ENCODE measurements around the gene P2RX3.

The P2RX3 gene

DNA sequence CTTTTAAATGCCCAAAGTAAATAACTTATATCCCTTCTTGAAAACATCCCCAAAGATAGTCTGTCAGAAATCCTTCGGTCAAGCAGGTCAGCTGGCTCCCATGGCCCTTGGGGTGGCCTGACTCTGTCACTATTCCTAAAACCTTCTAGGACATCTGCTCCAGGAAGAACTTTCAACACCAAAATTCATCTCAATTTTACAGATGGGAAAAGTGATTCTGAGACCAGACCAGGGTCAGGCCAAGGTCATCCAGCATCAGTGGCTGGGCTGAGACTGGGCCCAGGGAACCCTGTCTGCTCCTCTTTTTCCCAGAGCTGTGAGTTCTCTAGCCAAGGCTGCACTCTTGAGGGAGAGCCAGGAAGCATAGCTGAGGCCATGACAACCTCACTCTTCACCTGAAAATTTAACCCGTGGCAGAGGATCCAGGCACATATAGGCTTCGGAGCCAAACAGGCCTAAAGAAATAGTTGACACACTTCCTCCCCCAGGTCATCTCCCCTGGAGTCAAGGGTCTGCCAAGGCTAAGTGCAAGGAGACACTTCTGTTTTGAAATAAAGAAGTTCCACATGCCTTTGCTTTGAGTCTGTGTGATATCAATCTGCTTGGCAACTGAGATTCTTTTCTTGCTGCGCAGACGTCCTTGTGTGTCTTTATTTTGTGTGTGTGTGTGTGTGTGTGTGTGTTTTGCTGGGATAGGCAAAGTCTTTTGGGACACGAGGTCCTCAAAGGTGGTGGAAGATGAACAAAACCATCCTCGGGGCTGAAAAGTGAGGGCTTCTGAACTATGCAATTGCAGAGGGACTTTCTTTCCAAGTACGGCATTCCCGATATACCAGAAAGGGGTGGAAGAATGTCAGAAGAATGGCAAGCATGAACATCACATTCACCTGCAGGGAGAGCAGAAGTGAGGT lies 69.1 kb downstream of the P2RX3 start:
- no peak overlapping the region for H3K4me3 ChIP-seq (ENCODE audit: low read length)
- TF ChIP-seq ZNF274 (IDR thresholded peaks at IDR 0.05; ENCODE audit: low read depth, low read length) = no peak

DNA sequence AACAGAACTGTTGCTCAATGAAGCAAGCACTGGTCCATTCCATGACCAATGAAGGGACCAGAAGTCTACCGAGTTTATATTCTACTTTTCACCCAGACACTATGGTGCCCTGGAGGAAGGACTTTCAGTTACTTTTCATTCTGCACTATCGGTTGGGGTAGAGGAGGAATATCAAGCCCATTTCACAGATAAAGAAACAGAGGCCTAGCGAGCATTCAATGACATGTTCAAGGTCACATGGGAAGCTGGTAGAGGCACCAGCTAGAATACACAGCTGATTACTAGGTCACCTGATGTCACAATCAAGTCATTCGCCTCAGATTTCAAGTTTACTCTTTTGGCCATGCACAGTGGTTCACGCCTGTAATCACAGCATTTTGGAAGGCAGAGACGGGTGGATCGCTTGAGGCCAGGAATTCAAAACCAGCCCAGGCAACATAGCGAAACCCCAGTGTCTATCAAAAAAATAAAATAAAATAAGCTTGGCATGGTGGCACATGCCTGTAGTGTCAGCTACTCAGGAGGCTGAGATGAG lies 69.9 kb downstream of the P2RX3 start:
- TF ChIP-seq ZNF274 (IDR thresholded peaks at IDR 0.05; ENCODE audit: low read depth, low read length) = no peak
- H3K4me3 ChIP-seq (ENCODE audit: low read length) = no peak overlapping the region

DNA sequence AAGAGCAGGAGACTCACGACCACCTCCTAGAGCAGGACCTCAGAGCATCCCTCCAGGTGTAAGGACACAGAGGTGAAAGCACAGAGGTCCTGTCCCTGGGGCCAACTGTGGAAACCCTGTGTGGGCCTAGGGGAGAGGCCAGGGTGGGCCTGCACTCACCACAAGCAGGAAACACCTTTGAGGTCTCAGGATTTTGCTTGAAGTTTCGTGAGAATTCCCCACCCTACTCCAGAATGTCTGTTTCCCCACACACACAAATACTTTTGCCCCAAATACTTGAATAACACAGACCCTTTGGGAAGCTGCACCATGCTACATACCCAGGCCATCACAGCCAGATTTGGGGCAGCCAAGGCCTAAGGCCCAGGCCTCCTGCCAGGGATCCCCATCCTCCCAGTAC lies 70.6 kb downstream of the P2RX3 start:
- TF ChIP-seq ZNF274 (IDR thresholded peaks at IDR 0.05; ENCODE audit: low read depth, low read length) = no peak
- H3K4me3 ChIP-seq (ENCODE audit: low read length) = no peak overlapping the region

DNA sequence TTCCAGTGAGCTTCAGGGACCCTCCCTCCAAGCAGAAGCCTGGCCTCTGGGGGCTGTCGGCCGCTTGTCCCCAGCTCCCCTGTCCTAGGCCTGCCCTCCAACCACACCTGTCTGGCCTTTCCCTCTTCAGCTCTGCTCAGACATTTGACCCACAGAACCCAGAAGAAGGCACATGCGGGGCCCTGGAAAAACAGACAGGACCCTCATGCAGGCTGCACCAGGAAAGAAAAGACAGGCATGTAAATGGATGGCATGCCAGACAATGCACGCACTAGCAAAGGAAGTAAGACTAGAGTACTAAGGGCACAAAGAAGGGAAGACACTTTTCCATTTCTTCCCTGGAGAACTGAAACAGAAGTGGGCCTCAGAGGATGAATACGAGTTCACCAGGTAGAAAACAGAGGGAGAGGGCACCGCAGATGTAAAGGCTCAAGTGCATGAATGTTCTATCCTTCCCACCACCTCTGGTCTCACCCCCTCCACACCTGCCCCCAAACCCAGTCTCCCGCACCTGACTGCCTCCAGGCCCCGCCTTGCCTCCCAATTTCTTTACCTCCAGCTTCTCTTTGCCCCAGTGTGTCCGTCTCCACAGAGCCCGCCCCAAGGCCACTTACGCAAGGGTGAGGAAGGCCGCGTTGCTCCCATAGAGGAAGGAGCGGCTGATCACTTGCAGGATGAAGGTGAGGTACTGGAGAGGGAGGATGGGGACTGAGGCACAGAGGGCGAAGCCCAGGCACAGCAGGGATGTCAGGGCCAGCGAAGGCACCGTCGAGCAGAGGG lies 71.4 kb downstream of the P2RX3 start:
- no peak for TF ChIP-seq ZNF274 (IDR thresholded peaks at IDR 0.05; ENCODE audit: low read depth, low read length)
- H3K4me3 ChIP-seq (ENCODE audit: low read length) = no peak overlapping the region

DNA sequence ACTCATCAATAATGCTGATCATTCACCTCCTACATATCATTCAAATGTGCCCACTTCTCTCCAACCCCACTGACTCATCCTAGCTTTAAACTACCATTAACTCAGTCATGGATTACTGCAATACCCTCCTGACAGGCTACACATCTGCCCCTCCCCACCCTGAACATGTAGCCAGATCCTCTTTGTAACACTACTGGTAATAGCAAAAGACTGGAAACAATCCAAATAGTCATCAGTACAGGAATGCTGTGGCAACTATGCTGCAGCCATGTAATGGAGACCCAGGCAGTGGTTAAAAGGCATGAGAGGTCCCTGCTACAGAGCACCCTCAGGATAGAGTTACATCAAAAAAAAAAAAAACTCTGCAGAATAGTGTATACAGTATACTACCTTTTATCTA lies 72.1 kb downstream of the P2RX3 start:
- H3K4me3 ChIP-seq (ENCODE audit: low read length) = no peak overlapping the region
- TF ChIP-seq ZNF274 (IDR thresholded peaks at IDR 0.05; ENCODE audit: low read depth, low read length) = no peak

DNA sequence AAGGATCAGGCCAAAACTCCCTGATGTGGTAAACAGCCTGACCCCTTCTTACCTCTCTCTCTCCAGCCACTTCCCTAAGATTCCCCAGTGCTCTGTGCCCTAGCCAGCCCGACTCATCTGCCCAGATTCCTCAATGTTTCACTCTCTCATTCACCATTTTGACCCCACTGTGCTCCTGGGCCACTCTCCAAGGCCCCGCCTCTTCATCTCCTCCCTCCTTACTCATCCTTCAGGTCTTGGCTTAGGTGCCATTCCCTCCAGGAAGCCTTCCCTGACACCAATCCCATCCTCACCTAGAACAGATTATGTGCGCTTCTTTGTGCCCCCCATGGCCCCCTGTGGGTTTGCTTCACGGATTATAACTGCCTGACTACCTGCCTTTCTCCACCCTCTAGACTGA lies 75.5 kb downstream of the P2RX3 start:
- TF ChIP-seq ZNF274 (IDR thresholded peaks at IDR 0.05; ENCODE audit: low read depth, low read length) = no peak
- H3K4me3 ChIP-seq (ENCODE audit: low read length) = no peak overlapping the region

DNA sequence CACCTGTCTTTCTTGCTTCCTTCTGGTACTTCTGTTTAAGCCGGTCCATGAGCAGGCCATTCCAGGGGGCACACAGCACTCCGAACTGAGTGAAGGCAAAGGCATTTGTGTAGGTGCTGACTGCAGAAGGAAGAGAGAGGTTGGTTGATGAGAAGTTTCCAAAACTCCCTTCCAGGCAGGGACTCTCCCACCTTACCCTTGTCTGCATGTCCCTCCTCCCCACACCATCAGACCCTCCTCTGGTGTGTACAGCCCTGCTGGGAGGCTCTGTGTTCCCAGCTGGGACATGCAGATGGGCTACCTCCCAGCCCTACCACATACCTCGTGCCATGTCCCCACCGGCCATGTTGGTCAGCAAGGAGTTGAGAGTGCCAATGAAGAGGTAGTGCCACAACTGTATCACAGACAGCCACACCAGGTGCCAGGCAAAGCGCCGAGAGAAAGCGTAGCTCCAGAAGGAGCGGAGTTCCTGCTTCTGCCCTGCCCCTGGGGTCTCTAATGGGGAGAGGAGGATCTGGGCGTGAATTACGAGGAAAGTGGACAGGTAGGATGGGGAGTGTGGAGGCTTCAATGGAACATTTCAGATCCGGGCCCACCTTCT lies 76.6 kb downstream of the P2RX3 start:
- TF ChIP-seq ZNF274 (IDR thresholded peaks at IDR 0.05; ENCODE audit: low read depth, low read length) = no peak
- no peak overlapping the region for H3K4me3 ChIP-seq (ENCODE audit: low read length)

DNA sequence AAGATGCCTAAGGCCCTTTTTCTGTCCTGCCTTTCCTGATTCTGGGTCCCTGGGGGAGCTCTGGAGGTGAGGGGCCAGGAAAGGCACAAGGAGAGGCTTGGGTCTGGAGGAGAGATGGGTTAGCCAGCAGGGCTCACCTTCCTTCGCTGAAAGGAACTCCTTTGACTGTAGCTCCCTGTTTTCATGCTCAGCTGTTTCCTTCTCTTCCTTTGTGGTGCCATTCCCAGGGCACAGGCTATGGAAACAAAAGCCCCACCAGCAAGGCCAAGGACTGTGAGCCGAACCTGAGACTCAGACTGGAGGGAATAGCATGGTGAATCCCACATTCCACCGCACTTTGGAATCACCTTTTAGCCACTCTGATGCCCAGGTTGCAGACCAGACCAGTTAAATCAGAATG lies 78.3 kb downstream of the P2RX3 start:
- no peak overlapping the region for H3K4me3 ChIP-seq (ENCODE audit: low read length)
- no peak for TF ChIP-seq ZNF274 (IDR thresholded peaks at IDR 0.05; ENCODE audit: low read depth, low read length)

DNA sequence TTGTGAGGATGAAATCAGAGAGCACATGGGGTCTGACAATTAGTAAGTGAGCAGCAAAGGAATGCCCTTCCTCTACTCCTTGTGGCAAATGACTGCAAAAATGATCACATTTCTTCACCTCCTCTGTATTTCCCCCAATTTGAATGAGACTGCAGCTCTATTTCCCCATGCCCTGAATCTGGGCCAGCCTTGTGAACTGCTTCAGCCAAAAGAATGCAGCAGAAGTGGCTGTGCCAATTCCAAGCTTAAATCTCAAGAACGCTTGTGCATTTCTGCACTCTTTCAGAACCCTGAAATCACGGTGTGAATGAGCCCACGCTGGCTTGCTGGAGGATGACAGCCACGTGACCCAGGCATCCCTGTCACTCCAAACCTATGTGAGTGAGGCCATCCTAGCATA lies 78.9 kb downstream of the P2RX3 start:
- no peak overlapping the region for H3K4me3 ChIP-seq (ENCODE audit: low read length)
- TF ChIP-seq ZNF274 (IDR thresholded peaks at IDR 0.05; ENCODE audit: low read depth, low read length) = no peak

DNA sequence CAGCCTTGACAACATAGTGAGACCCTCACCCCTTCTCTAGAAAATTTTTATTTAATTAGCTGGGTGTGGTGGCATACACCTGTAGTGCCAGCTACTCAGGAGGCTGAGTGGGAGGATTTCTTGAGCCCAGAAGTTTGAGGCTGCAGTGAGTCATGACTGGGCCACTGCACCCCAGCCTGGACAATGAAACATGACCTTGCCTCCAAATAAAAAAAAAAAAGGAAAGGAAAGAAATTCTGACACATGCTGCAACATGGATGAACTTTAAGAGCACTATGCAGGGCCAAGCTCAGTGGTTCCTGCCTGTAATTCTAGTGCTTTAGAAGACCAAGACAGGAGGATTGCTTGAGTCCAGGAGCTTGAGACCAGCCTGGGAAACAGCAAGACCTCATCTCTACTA lies 80.0 kb downstream of the P2RX3 start:
- no peak overlapping the region for H3K4me3 ChIP-seq (ENCODE audit: low read length)
- TF ChIP-seq ZNF274 (IDR thresholded peaks at IDR 0.05; ENCODE audit: low read depth, low read length) = no peak

DNA sequence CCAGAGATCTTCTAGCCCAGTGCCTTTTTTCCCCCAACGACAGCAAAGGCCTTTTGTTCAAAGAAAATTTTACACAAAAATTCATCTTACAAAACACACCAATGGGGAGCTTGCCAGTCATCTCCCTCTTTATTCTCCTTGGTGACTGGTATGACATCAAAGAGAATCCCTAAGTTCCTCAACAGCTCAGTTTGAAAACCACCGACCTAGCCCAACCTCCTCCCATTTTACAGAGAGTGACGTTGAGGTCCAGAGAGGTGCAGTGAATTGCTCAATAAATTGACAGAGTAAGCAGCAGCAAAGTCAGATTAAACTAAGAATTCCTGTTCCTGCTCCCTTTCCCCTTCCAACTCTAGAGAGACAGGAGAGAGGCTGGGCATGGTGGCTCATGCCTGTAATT lies 81.0 kb downstream of the P2RX3 start:
- TF ChIP-seq ZNF274 (IDR thresholded peaks at IDR 0.05; ENCODE audit: low read depth, low read length) = no peak
- H3K4me3 ChIP-seq (ENCODE audit: low read length) = no peak overlapping the region

DNA sequence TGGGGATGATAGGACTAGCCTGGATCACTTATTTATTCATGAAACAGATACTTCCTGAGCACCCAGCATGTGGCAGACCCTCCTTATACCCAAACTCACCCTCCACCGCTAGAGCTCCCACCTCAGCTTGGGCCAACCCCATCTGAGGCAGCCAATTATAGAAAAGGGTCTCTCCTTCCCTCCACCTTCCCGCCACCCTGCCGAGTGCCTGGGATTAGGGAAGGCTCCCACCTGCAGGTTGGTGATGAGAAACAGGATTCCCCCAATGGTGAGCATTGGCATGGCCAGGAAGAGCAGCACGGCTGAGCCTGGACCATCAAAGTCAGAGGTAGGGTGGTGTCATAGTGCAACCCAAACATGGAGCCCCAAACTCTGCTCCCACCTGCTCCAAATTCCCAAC lies 82.9 kb downstream of the P2RX3 start:
- TF ChIP-seq ZNF274 (IDR thresholded peaks at IDR 0.05; ENCODE audit: low read depth, low read length) = no peak
- no peak overlapping the region for H3K4me3 ChIP-seq (ENCODE audit: low read length)

DNA sequence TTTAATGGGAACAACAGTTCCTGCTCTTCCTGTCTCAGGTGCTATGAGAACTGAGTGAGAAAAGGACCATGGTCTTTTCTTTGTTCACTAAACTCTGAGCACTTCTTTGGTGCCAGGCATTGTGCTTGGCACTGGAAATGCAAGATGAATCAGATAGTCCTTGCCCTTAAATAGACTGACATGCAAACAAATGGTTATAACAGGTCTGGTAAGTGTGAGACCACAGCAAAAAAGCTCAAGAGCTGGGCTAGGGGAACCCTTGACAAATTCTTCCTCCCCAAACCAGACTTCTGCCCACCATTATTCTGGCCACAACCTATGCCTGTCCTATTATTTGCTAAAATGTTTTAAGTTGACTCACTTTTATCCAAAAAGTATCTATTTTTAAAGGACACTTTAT lies 83.7 kb downstream of the P2RX3 start:
- TF ChIP-seq ZNF274 (IDR thresholded peaks at IDR 0.05; ENCODE audit: low read depth, low read length) = no peak
- H3K4me3 ChIP-seq (ENCODE audit: low read length) = no peak overlapping the region
